CD4-positive, alpha-beta memory T cell (primary cell): Measurements from ENCODE around the gene PDE4D. TPM values are rescaled to one million over a fixed set of nuclear protein-coding genes. Genes with fewer than 3 reads are reported as not detected.

ENCODE experiments used
- CTCF ChIA-PET: fragments of 350-600 bp; sonication (Branson Sonifier 250); formaldehyde crosslinking; loops from one replicate; lab custom pipeline; 2021; ENCODE audit warnings: inconsistent platforms; ENCODE audit not compliant: partially characterized antibody; lab: Charles Lee
- POLR2A ChIA-PET: fragments of 350-600 bp; sonication (Branson Sonifier 250); formaldehyde crosslinking; loops from one replicate; lab custom pipeline; 2021; ENCODE audit not compliant: partially characterized antibody; lab: Charles Lee
- DNase-seq, 5 donors: peaks; one replicate each; pipeline versions ENCODE4 v3.0.0 to v3.0.0-alpha.2; 2020 to 2022; ENCODE audit warnings: mixed read lengths in 1 of 5
- H3K27ac ChIP-seq: one replicate; pipeline ENCODE4 v1.7.0; 2013; ENCODE audit warnings: low read depth, low read length
- H3K27me3 ChIP-seq: 2 replicates; pipeline ENCODE4 v1.7.0; 2013; ENCODE audit warnings: mild to moderate bottlenecking, low read length, moderate library complexity; ENCODE audit not compliant: insufficient read depth
- H3K36me3 ChIP-seq: 2 replicates; pipeline ENCODE4 v1.7.0; 2013; ENCODE audit warnings: mild to moderate bottlenecking, low read length, moderate library complexity; ENCODE audit not compliant: insufficient read depth
- H3K4me1 ChIP-seq: 2 replicates; pipeline ENCODE4 v1.7.0; 2013; ENCODE audit warnings: mild to moderate bottlenecking, low read length, moderate library complexity; ENCODE audit not compliant: insufficient read depth
- H3K4me3 ChIP-seq, 2 donors: one replicate each; pipeline ENCODE4 v1.7.0; 2013; ENCODE audit warnings: low read length in 2 of 2, mild to moderate bottlenecking in 1 of 2
- H3K9me3 ChIP-seq, 2 donors: one replicate each; pipeline ENCODE4 v1.7.0; 2013; ENCODE audit warnings: low read length in 2 of 2, control low read depth in 1 of 2; ENCODE audit not compliant: control insufficient read depth in 1 of 2
- H3K27ac Mint-ChIP-seq, 7 donors: one replicate each; pipeline ENCODE4 v1.8.0; 2020 to 2021; ENCODE audit warnings: mixed read lengths in 7 of 7, mild to moderate bottlenecking in 6 of 7, inconsistent platforms in 3 of 7, moderate library complexity in 3 of 7
- H3K27me3 Mint-ChIP-seq, 2 donors: one replicate each; pipeline ENCODE4 v1.8.0; 2020 to 2021; ENCODE audit warnings: mixed read lengths in 2 of 2
- H3K36me3 Mint-ChIP-seq, 2 donors: one replicate each; pipeline ENCODE4 v1.8.0; 2020 to 2021; ENCODE audit warnings: mixed read lengths in 2 of 2, inconsistent platforms in 1 of 2, mild to moderate bottlenecking in 1 of 2
- H3K4me1 Mint-ChIP-seq, 4 donors: one replicate each; pipeline ENCODE4 v1.8.0; 2020 to 2021; ENCODE audit warnings: mixed read lengths in 4 of 4, mild to moderate bottlenecking in 1 of 4
- H3K4me3 Mint-ChIP-seq, 8 donors: one replicate each; pipeline ENCODE4 v1.8.0; 2020 to 2021; ENCODE audit warnings: mixed read lengths in 8 of 8, mild to moderate bottlenecking in 7 of 8, moderate library complexity in 6 of 8, inconsistent platforms in 3 of 8
- H3K9me3 Mint-ChIP-seq, 8 donors: one replicate each; pipeline ENCODE4 v1.8.0; 2020 to 2021; ENCODE audit warnings: mixed read lengths in 8 of 8, mild to moderate bottlenecking in 5 of 8, inconsistent platforms in 3 of 8, moderate library complexity in 1 of 8
- intact Hi-C: fragments of 100-400 bp; cut with micrococcal nuclease; formaldehyde crosslinking; loops from one replicate; pipeline ENCODE4 v1.15.1; 2023
- polyA plus RNA-seq, 2 donors: library from polyadenylated mRNA; unstranded; fragments of 300-500 nt; fragmentation: Illumina TruSeq; gene quantifications; one replicate each; pipeline ENCODE4 v1.2.3, GENCODE V29; 2021
- total RNA-seq, 2 experiments: library from RNA; stranded (reverse); gene quantifications; one replicate each; pipeline ENCODE4 v1.2.3, GENCODE V29; 2021

Gene PDE4D
- total and polyA plus RNA-seq, 4 experiments from 2014 or later = 12.3 to 49.7 (median 30.3) TPM

DNA sequence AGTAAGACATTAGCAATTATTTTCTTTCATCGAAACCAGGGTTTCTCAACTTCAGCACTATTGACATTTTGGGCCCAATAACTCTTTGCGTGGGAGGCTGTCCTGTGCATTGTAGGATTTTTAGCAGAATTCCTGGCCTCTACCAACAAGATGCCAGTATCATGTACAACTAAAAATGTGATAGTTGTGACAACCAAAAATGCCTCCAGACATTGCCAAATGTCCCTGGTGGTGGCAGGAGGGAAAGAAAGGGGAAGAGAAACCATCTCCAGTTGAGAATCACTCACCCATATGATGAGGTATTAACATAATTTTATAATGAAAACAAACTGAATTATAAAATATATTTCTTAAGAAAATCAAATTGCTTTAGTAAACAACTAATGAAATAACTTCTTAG, 904.6 kb downstream of the PDE4D start:
- H3K27me3 ChIP-seq = no peaks in the 10 kb centered on the region
- Mint-ChIP-seq H3K36me3 (peaks cover 44 to 66% of the 10 kb centered on the region in 2 donors), H3K4me1 (peaks cover 0 to 1% (median 0%) of the 10 kb centered on the region in 4 donors), H3K27me3 (no peaks in the 10 kb centered on the region), H3K27ac (no peak overlapping the region), H3K4me3 (no peak overlapping the region), H3K9me3 (no peaks in the 10 kb centered on the region)
- no peaks in the 10 kb centered on the region for H3K9me3 ChIP-seq
- no peak for DNase-seq
- POLR2A ChIA-PET = no interaction called here
- no peak overlapping the region for H3K4me3 ChIP-seq
- H3K4me1 ChIP-seq = no peaks in the 10 kb centered on the region
- CTCF ChIA-PET = interaction anchor here (0.9 kb wide), 1 partner anchor 10 kb away, joined by 4 read pairs; no protein-coding TSS in a partner anchor
- no peak overlapping the region for H3K27ac ChIP-seq
- intact Hi-C loops = no loop called here
- peaks cover 11% of the 10 kb centered on the region for H3K36me3 ChIP-seq

DNA sequence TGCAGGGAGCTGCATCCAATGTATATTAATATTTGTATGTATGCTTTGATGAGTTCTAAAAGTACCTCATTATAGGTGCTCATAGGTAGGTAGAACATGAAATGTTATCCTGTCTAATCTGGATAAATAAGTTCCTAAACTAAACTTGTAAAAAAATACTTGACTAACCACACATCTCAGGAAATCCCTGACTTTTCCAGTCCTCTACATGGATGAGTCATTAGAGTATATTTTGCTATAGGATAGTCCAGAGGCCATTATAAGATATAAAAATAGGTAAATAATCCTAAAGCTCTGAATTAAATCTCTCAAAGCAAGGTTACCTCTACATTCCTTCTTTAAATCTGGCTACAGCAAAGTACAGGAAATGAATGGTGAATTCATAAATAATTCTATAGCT, 906.3 kb downstream of the PDE4D start:
- Histone ChIP-seq H3K9me3 (no peaks in the 10 kb centered on the region), H3K27me3 (no peaks in the 10 kb centered on the region), H3K4me1 (no peaks in the 10 kb centered on the region), H3K4me3 (no peak overlapping the region), H3K27ac (no peak overlapping the region), H3K36me3 (peaks cover 20% of the 10 kb centered on the region)
- Mint-ChIP-seq H3K4me1 (peaks cover 0 to 1% (median 0%) of the 10 kb centered on the region in 4 donors), H3K4me3 (no peak overlapping the region), H3K27ac (peak overlapping the region in 1 of 7 donors; percentile 19), H3K36me3 (peaks cover 56 to 73% of the 10 kb centered on the region in 2 donors), H3K27me3 (no peaks in the 10 kb centered on the region), H3K9me3 (no peaks in the 10 kb centered on the region)
- intact Hi-C loops = no loop called here
- POLR2A ChIA-PET = no interaction called here
- no peak for DNase-seq
- CTCF ChIA-PET = no interaction called here

DNA sequence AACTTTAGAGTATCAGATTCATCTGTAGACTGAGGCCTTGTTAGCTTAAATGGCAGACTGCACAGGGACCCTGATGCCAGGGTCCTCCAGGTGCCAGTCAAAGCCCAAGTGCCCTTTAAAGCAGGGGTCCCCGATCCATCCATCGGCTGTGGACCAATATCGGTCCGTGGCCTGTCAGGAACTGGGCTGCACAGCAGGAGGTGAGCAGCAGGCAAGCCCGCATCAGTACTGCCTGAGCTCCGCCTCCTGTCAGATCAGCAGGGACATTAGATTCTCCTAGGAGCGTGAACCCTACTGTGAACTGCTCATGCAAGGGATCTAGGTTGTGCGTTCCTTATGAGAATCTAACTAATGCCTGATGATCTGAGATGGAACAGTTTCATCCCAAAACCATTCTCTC, 907.2 kb downstream of the PDE4D start:
- intact Hi-C loops = no loop called here
- no peak for DNase-seq
- Mint-ChIP-seq H3K36me3 (peaks cover 55 to 72% of the 10 kb centered on the region in 2 donors), H3K27ac (peak overlapping the region in 2 of 7 donors; percentile 25 to 33), H3K9me3 (no peaks in the 10 kb centered on the region), H3K27me3 (no peaks in the 10 kb centered on the region), H3K4me1 (peaks cover 0 to 1% (median 0%) of the 10 kb centered on the region in 4 donors), H3K4me3 (no peak overlapping the region)
- Histone ChIP-seq H3K27ac (no peak overlapping the region), H3K4me3 (no peak overlapping the region), H3K36me3 (peaks cover 20% of the 10 kb centered on the region), H3K27me3 (no peaks in the 10 kb centered on the region), H3K4me1 (no peaks in the 10 kb centered on the region), H3K9me3 (no peaks in the 10 kb centered on the region)
- CTCF ChIA-PET = interaction anchor here (1.3 to 1.7 kb wide), 3 partner anchors 10 to 100 kb away, joined by 3 to 4 read pairs (median 4); no protein-coding TSS in a partner anchor
- POLR2A ChIA-PET = no interaction called here

DNA sequence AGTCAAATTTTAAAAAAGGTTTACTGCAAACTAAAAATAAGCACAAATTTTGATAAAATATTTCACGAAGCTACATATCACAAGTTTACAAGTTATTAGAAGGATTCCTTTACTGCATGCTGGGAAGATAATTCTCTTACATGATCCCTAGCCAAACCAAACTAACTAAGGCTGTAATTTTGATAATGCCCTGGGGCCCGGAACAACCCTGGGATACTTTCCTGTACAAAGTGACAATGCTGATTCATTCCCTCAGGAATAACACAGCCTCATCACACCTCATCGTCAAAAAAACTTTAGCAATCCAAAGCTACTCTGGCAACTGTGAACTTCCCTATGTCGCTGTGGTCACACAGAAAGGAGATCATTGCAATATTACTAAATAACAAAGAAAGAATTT, 907.8 kb downstream of the PDE4D start:
- Histone ChIP-seq H3K36me3 (peaks cover 20% of the 10 kb centered on the region), H3K4me1 (no peaks in the 10 kb centered on the region), H3K4me3 (no peak overlapping the region), H3K9me3 (no peaks in the 10 kb centered on the region), H3K27ac (no peak overlapping the region), H3K27me3 (no peaks in the 10 kb centered on the region)
- POLR2A ChIA-PET = no interaction called here
- Mint-ChIP-seq H3K27me3 (no peaks in the 10 kb centered on the region), H3K36me3 (peaks cover 58 to 73% of the 10 kb centered on the region in 2 donors), H3K4me1 (peaks cover 0 to 4% (median 0%) of the 10 kb centered on the region in 4 donors), H3K4me3 (no peak overlapping the region), H3K27ac (peak overlapping the region in 1 of 7 donors; percentile 25), H3K9me3 (no peaks in the 10 kb centered on the region)
- CTCF ChIA-PET = interaction anchor here (1.3 to 2.0 kb wide), 5 partner anchors 10 to 188 kb away, joined by 3 to 9 read pairs (median 4); no protein-coding TSS in a partner anchor
- intact Hi-C loops = no loop called here
- no peak for DNase-seq

DNA sequence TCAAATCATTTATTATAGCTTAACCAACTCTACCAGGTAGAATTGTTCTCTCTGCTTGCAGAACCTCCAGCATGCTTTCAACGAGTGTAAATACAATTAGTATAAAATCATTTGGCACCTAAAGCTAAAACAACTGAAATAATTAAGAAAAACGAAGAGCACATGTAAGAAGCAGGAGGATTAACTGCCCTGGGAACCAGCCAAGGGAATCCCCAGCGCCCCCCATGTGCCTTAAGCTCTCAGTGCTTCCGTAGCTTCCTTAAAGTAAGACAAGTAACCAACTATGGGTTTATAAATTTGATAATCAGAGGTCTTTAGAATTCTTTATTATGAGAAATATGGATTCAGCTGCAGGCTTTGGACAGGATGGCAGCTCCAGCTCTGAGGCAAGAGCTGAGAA, 908.2 kb downstream of the PDE4D start:
- no peaks in the 10 kb centered on the region for H3K27me3 ChIP-seq
- no peak overlapping the region for H3K27ac ChIP-seq
- Mint-ChIP-seq H3K9me3 (no peaks in the 10 kb centered on the region), H3K36me3 (peaks cover 62 to 75% of the 10 kb centered on the region in 2 donors), H3K4me1 (peaks cover 0 to 4% (median 0%) of the 10 kb centered on the region in 4 donors), H3K27ac (peak overlapping the region in 3 of 7 donors; percentile 14 to 60 (median 30)), H3K4me3 (no peak overlapping the region), H3K27me3 (no peaks in the 10 kb centered on the region)
- intact Hi-C loops = no loop called here
- ChIA-PET CTCF (interaction anchor here (1.3 to 2.0 kb wide), 5 partner anchors 10 to 189 kb away, joined by 3 to 9 read pairs (median 4); no protein-coding TSS in a partner anchor), POLR2A (no interaction called here)
- H3K4me3 ChIP-seq = no peak overlapping the region
- no peaks in the 10 kb centered on the region for H3K9me3 ChIP-seq
- no peak for DNase-seq
- H3K36me3 ChIP-seq = peaks cover 22% of the 10 kb centered on the region
- H3K4me1 ChIP-seq = no peaks in the 10 kb centered on the region

DNA sequence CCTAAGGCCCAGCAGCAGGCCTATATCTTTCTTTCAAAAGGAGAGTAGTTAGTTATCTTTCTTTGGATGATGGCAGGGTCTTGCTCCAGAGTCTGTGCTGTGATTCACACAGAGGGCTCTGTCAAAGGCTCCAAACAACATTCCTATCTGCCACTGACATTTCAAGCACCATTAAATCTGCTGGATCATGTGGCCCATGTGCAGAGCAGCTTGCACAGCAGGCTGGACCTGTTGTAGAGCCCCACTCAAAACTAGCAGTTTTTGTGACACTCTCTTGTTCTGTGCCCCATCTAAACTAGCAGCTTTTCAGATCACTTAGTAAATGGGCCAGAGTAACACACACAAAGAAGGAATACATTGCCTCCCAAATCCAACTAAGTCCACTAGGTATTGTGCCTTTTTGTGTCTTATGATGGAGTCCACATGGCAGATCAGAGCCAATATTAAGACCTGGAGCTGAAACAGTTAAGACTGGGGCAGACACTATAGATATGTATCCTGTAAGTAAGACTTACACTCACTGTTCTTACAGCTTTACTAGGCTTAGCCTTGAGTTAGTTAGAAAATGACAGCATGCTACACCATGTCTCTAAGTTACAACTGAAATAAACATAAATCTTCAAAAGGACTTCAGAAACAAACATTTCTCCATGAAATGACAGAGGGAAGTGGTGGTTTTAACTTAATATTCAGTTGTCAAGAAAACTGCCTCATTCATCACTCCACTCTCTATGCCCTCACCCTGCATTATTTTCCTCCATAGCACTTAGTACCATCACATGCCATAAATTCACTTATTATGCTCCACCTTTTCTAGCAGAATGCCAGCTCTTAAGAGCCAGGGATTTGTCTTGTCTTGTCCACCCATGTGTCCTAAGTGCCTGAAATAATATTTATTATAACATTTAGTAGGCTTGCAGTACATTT, 909.7 kb downstream of the PDE4D start:
- Histone ChIP-seq H3K27ac (no peak overlapping the region), H3K36me3 (peaks cover 12% of the 10 kb centered on the region), H3K9me3 (no peaks in the 10 kb centered on the region), H3K4me1 (no peaks in the 10 kb centered on the region), H3K4me3 (no peak overlapping the region), H3K27me3 (no peaks in the 10 kb centered on the region)
- intact Hi-C loops = no loop called here
- Mint-ChIP-seq H3K36me3 (peaks cover 53 to 77% of the 10 kb centered on the region in 2 donors), H3K4me1 (peaks cover 0 to 4% (median 0%) of the 10 kb centered on the region in 4 donors), H3K9me3 (no peaks in the 10 kb centered on the region), H3K27ac (peak overlapping the region in 1 of 7 donors; percentile 8), H3K4me3 (no peak overlapping the region), H3K27me3 (no peaks in the 10 kb centered on the region)
- no peak for DNase-seq
- ChIA-PET POLR2A (no interaction called here), CTCF (interaction anchor here (1.6 to 2.0 kb wide), 2 partner anchors 8 to 190 kb away, joined by 7 to 9 read pairs; no protein-coding TSS in a partner anchor)

DNA sequence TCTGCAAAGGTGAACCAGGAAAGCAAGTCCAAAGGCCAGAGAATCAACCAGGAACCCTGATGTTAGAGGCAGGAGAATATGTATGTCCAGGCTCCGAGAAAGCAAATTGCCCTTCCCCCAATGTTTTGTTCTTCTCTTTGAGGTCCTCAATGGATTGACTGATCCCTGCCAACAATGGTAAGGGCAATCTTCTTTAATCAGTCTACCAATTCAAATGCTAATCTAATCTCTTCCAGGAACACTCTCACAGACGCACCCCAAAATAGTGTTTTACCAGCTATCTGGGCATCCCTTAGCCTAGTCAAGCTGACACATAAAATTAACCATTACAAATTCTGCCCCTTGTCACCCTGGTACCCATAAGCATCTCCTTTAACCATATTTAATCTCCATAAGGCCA, 912.6 kb downstream of the PDE4D start:
- H3K4me3 Mint-ChIP-seq = no peak overlapping the region
- no peaks in the 10 kb centered on the region for H3K27me3 Mint-ChIP-seq
- peaks cover 0 to 4% (median 0%) of the 10 kb centered on the region in 4 donors for H3K4me1 Mint-ChIP-seq
- Histone ChIP-seq H3K27ac (no peak overlapping the region), H3K36me3 (peaks cover 20% of the 10 kb centered on the region), H3K4me1 (no peaks in the 10 kb centered on the region), H3K4me3 (no peak overlapping the region), H3K9me3 (no peaks in the 10 kb centered on the region), H3K27me3 (no peaks in the 10 kb centered on the region)
- intact Hi-C loops = loop anchor here (1.0 kb wide), 1 partner anchor 14 kb away; no protein-coding TSS in a partner anchor
- CTCF ChIA-PET = no interaction called here
- peaks cover 45 to 80% of the 10 kb centered on the region in 2 donors for H3K36me3 Mint-ChIP-seq
- H3K27ac Mint-ChIP-seq = peak overlapping the region in 3 of 7 donors; percentile 4 to 51 (median 9)
- no peaks in the 10 kb centered on the region for H3K9me3 Mint-ChIP-seq
- no peak for DNase-seq
- POLR2A ChIA-PET = no interaction called here
